HG02840 (cell line): Measurements from ENCODE around the gene RASA3.
"Not testable (repeated sequence)": the region's sequence is repeated elsewhere in the genome, so short reads cannot be mapped to it uniquely, and the experiment has no call there.

Experiments
- ATAC-seq: cut with Tn5 transposase; IDR thresholded peaks from one replicate; pipeline ENCODE4 v1.9.1; 2021; ENCODE audit warnings: mild to moderate bottlenecking, moderate library complexity, moderate number of reproducible peaks; ENCODE audit not compliant: unreplicated experiment, low FRiP score

The RASA3 gene

DNA sequence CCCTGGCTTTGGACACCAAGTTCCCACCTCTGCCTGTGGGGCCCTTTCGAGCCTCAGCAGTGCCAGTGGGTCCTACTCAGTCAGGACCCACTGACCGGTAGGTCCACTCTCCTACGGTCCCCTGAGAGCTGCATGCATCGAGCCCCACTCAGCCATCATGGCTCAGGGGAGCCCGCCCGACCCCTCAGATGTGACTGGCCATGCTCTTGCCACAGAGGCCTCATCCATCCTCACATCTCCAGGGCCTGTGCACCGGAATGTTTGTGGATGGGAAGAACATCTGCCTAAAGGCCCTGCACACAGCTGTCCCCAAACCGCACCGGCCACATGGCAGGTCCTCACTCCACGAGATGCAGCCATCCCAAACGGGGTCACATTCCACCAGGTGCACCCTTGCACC, 105.9 kb downstream of the RASA3 start:
- no peak for ATAC-seq

DNA sequence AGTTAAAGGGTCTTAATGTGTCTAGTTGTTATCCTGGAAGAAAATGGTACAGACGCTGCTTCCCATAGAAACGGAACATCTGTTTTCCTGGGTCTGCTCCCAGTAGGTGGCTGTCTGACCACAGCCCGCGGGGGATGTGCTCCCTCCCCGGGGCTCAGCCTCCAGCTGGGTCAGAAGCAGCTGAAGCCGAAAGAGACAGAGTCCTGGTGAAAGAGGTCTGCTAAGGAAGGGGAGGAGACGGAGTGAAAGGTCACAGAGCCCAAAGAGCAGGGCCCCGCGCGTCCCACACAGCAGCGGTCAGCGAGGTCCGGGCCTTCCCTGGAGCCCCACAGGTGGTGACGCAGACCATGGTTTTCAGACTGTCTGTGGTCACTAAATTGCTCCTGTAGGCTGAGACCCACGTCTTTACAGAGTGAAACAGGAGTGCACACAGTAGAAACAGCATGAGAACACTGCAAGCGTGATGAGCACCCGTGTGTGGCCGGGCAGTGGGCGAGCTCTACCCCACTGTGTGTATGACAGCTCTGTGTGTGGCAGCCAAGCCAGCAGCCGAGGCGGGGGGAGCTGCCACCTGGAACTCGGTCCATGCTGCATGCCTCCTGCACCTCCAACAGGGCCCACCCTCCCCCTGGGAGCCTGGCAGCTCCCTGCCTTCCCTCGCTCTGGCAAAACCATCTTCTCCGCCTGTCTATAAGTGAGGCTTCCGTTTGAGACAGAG, 106.5 kb downstream of the RASA3 start:
- no peak for ATAC-seq

DNA sequence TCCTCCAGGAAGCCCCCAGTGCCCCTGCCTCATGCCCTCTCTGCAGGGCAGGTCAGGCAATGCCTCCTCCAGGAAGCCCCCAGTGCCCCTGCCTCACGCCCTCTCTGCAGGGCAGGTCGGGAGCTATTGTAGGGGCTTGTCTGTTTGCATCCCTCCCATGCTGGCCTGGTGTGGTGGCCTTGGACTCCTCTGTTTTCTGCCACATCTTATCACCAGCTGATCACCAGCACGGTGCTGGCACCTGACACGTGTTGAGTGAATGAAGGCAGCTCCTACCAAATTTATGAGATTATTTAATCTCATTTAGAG, 107.1 kb downstream of the RASA3 start:
- no peak for ATAC-seq

DNA sequence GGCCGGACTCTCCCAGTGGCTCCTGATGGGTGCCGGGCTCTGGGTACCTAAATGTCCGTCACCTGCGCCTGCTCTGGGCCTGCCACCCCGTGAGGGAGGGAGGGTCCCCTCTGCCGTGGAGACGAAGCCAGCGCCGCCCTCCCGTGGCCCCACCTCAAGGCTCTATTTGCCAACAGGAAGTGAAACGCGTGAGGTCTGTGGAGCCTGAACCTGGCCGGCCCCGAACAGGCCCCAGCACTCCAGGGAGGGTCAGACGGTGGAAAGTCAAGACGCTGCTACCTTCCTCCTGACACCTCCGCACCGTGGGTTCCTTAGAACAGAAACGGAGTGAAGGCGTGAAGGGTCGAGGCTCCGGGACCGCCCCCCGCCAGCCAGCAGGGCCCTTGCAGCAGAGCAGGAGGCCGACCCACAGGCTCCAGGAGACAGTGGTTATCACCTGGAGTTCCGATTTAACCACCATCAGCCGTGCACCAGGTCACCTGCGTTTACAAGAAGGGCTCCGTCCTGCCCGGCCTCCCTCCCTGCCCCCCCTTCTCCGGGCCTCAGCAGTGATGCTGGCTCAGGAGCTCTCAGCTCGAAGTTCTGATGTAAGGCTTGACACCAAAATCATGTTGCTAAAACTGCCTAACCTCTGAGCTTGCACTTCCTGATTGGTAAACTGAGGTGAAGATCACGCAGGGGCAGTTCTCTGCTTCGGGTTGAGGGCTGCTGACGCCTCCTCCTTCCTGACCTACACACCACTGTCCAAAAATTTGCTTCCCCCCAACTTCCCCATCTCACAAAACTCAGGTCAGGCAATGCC, 107.6 kb downstream of the RASA3 start:
- no peak for ATAC-seq

DNA sequence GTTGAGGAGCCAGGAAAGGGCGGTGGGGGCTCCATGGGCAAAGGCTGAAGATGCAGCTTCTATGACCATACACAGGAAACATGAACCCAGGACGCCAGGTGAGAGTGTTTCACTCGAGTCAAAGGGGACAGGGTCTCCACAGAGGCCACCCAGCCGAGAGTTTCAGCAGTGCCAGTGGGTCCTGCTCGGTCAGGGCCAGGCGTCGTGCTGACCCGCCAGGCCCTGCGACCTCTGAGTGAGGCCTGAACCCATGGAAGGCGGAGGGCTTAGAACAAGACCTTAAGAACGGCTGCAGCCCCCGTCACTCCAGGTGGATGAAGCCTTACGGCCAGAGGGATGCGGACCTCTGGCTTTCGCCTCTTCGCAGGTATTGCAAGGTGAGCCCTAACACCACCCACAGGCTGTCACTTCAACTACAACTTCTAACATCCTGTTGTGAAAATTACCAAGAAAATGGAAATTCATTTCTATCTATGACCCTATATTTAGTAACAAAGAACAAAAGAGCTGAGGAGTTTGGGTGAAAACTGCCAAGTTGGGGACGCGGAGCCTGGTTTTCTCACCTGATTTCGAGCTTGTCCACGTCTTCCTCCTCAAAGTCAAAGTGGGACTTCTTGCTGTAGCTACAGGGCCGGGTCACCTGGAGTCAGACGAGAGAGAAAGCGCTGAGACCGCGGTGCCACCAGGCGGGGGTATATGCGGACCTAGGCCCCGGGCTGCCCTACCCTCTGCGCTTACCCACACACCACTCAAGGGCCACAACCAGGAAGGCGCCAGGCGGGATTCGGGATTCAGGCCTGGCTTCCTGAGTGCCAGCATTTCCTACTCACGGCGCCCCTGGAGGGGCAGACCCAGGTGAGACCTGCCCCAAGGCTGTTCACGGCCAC, 108.5 kb downstream of the RASA3 start:
- no peak for ATAC-seq

DNA sequence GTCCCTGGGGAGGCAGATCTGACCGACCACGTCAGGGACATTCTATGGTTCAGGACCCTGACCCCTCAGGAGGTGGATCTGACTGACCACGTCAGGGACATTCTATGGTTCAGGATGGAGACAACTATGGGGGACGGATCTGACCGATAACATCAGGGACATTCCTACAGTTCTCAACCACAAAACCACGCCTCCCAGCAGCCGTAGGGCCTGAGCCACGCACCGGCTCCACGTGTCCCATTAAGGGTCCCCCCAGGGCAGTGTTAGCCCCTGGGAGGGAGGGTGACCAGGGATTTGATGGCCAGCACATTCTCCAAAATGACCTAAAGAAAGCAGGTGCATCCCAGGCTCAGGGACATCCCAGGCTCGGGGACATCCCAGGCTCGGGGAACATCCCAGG, 109.5 kb downstream of the RASA3 start:
- ATAC-seq = no peak

DNA sequence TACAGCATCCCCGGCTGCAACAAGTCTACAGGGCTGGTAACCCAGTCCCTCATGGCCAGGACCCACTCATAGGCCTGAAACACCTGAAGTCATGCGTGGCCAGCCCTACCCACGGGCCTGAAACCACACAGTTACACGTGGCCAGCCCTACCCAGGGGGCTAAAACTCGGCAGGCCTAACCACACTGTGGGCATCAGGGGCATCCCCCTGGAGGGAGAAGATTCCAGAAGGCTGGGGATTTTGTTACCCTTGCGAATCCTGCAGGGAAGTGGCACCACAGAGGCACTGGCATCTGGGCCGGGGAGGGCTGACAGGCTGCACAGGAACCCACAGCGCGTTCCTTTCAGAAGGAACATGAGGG, 110.1 kb downstream of the RASA3 start:
- no peak for ATAC-seq

DNA sequence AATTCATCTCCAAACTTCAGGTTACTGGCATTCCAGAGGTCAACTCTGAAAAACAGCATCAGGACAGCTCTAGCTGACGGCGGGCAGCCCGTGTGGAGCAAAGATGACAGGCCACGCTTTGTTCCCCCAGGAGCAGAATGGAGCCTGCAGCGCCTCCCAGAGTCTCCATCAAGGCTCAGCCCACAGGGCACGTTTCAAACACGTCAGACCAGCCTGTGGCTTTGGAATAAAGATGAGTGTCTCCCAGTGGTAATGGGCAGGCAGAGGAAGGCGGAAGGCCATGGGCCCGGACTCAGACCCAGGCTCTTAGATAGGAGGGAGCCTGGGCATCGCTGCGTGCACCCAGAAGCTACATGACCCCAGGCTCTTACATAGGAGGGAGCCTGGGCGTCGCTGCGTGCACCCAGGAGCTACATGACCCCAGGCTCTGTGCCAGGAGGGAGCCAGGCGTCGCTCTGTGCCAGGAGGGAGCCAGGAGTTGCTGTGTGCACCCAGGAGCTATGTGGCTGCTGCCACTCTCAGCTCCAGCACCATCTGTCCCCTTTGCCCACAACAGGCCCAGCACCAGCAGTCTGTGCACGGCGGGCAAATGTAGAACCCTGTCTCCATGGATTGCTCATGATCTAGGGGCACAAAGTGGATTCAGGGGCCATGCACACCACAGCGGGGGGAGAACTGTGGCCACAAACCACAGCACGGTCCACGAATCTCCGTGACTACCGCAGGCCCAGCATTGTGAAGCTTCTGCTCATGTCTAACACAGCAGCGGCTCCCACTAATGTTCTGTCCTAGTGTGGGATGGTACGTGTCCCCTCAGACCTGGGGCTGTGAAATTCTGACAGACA, 110.7 kb downstream of the RASA3 start:
- no peak for ATAC-seq

DNA sequence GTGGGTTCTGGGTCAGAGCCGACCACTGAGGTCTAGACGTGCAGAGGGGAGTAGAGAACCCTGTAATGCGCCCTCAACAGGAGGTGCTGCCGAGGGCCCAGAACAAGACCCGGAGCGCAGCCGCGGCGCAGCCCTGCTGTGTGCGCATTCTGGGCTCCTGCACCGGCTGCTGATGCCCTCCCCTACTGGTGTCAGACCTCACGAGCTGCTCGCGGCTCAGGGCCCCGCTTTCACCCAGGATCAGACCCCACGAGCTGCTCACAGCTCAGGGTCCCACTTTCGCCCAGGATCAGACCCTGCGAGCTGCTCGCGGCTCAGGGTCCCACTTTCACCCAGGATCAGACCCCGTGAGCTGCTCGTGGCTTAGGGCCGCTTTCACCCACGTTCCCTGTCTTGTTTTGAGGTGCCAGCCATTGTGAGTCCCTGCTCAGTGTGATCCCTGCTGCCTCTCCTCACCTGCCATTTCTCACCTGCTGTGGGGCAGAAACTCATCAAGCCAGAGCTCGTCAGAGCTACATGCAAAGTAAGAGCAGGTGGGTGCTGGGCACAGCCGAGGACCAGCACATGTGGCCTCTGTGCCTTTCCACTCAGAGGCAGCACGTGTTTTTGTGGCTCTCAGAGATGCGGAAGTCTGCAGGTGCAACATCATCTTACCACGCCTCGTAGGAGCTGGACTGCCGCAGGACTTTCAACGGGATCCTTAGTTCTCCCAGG, 111.5 kb downstream of the RASA3 start:
- no peak for ATAC-seq

DNA sequence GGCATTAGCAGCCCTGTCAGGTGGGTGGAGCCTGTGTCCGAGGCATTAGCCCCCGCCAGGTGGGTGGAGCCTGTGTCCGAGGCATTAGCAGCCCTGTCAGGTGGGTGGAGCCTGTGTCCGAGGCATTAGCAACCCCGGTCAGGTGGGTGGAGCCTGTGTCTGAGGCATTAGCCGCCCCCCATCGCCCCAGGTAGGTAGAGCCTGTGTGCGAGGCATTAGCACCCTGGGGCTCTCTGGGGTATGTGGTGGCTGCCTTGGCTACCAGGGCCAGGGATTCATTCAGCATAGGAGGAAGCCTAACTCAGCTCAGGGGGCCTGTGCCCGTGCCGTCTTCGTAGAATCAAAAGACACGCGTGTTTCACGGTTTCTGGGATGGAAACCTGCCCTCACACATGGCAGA, 112.3 kb downstream of the RASA3 start:
- not testable (repeated sequence) for ATAC-seq

DNA sequence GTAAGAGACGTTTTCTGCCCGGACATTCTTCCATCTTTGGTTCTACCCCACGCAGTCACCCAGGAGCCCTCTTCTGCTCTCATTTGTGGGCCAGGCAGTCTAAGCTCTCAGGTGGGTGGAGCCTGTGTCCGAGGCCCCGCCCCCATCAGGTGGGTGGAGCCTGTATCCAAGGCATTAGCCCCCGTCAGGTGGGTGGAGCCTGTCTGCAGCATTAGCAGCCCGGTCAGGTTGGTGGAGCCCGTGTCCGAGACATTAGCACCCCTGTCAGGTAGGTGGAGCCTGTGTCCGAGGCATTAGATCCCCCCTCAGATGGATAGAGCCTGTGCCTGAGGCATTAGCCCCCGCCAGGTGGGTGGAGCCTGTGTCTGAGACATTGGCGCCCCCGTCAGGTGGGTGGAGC, 113.1 kb downstream of the RASA3 start:
- no peak for ATAC-seq

DNA sequence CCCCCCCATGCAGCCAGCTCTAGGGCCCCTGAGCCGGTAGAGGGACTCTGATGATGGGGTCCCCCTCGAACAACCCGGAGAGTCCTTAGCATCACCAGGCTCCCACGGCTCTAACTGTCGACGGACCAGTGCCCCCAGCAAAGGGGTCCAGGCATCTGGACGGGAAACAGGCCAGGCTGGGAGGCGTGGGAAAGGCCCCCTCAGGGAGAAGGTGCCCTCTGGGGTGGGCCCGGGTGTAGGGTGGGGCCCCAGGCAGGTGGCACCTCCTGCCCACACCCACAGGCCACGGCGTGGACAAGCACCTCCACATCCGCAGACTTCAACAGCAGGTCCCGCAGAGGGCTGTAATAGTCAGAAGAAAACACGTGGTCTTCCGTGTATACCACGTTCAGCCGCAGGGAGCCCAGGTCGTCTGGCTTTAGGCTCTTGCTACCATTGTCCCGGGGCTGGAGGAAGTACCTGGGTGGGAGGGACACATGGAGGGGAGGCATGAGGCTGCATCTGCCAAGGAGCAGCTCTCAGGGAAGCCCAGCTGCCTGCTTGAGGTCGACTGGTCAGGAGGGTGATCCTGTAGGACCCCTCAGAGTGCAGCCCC, 113.9 kb downstream of the RASA3 start:
- no peak for ATAC-seq

DNA sequence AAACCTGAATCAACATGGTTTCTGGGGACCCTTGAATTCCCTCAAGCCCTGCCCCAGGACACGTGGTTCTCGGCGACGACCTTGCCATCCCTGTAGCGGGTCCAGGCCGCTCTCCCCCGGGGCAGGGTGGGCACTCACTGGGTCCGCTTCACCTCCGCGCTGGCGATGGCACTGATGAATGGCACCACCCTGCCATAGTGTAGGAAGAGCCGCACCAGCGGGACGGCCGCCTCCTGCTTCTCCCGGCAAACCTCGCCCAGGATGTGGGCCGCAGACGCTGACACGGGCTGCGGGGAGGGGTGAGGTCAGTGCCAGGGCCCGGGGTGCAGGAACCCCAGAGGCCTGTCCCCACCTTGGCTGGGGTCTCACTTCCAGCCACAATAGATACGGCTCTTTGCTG, 114.5 kb downstream of the RASA3 start:
- no peak for ATAC-seq

DNA sequence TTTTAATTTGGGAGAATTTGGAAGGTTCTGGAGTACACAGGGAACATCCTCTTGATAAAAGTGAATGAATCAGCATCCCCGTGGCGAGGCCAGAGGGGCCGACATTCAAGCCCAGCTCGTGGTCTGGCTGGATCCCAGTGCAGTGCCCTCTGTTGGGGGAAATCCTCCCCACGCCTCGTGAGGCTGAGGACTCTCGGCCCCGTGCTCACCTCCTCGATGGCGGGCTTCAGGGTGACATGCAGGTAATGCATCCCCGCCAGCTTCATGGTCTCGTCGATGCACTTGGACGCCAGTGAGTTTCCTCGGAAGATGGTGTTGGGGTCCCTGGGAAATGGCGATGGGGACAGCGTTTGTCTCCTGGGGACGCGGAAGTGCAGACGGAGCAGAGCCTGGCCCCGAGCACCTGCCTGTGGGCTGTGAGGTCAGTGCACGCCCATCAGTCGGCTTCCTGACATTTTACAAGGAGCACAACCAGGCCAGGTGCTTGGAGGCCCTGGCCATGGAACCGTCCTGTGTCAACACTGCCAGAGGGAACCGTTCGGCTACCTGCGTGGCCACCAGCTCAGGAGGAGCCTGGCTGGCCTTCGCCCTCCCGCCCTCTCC, 115.3 kb downstream of the RASA3 start:
- ATAC-seq = no peak

DNA sequence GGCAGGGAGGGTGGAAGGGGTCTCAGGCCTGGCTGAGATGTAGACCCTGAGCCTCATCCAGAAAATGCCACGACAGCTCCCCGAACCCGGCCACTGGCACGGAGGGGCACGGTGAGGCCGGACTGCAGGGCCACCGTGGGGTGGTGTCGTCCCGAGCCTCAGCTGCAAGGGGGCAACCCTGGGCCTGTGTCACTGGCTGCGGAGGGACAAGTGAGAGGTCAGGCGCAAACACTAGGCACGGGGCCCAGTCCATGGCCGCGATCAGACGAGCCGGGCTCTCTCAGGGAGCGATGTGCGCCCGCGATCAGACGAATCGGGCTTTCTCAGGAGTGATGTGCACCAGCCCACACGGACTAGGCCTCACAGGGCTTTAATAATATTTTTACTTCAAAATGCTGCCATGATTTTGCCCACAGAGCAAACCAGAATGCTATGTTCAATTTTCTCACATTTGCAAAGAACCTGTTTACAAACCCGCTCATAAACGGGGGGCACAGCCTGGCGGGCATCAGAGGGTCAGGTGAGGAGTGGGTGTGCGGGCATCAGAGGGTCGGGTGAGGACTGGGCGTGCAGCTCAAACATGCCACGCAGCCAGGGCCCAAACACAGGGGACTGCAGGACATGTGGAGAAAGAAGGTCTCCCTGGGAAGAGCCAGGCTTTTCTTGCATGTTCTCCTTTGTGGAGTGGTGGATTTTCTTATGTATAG, 115.9 kb downstream of the RASA3 start:
- no peak for ATAC-seq

DNA sequence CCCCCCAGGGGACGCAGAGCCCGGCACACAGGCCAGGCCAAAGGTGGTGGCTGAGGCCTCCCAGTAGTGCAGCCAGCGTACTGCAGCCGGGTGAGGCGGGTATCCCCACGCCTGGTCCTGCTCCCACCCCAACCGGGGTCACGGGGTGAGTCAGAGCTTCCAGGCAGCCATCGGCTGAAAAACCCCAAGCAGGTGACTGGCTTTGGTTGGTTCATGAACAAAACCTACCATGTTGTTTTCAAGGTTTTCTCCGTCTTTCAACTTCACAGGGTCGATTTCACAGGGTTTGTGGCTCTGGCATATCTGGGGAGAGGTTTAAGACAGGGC, 116.5 kb downstream of the RASA3 start:
- ATAC-seq = no peak

DNA sequence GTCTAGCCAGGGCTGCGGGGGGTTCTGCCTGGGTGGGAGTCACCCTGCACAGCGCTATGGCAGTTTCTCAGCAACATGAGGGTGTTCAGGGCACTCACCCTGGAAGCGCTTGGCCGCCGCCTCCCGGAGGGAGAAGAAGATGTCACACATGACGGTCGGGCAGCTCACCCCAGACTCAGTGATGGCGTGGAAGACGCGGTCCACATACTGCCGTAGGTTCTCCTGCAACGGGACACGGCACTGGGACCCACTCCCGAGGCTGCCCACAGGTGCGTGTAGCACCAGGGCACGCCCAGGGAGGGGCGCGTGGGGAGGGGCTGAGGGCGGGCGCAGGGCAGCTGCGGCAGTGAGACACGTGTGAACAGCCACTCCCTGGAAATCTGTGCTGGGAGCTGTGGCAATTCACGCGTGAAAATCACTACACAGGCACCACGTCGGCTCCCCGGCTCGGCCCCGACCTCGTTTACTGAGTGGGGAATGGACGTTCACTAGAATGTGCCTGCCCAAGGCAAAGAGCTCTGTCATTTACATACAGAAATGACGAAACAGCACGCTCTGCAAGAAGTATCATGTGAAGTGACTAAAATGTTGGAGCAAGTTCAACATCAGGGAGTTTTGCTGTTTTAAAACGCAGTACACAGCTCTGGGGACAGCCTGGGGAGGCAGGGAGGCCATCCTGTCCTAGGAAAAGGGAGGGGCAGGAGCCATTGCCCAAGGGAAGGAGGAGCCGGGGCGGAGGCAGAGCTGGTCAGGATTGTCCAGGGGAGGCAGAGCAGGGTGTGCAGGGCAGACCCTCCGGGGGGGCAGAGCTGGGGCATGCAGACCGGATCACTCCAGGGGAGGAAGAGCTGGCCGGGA, 117.1 kb downstream of the RASA3 start:
- ATAC-seq = no peak
